SW 1271 (cell line): ENCODE results near the gene TCTN3.
"Not testable (repeated sequence)": the region's sequence is repeated elsewhere in the genome, so short reads cannot be mapped to it uniquely, and the experiment has no call there.

Experiments used
- DNase-seq, 2 experiments: peaks; one replicate each; lab custom pipeline; 2025; lab: John Stamatoyannopoulos, UW

TCTN3 gene

DNA sequence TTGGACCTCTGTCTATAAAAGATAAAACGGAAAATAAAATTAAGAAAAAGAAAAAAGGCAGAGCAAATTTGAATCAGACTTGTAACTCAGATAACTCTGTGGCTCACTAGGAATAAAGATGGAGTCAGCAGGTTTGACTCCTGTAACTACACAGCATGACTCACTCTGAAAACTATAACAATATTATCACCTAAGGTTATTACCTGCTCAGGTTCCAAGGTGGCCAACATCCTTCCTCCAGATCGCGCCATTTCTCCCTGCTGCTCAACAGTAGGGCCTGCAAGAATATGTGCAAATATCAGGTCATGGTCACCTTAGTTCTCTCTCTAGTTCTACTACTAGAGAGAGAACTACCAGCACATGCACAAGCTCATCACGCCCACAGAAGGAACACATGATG is 67.2 kb downstream of the TCTN3 start:
- no peak for DNase-seq

DNA sequence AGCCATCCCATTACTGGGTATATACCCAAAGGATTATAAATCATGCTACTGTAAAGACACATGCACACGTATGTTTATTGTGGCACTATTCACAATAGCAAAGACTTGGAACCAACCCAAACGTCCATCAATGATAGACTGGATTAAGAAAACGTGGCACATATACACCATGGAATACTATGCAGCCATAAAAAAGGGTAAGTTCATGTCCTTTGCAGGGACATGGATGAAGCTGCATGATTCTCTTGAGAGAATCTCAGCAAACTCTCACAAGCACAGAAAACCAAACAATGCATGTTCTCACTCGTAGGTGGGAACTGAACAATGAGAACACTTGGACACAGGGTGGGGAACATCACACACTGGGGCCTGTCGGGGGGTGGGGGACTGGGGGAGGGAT is 73.3 kb downstream of the TCTN3 start:
- not testable (repeated sequence) for DNase-seq

DNA sequence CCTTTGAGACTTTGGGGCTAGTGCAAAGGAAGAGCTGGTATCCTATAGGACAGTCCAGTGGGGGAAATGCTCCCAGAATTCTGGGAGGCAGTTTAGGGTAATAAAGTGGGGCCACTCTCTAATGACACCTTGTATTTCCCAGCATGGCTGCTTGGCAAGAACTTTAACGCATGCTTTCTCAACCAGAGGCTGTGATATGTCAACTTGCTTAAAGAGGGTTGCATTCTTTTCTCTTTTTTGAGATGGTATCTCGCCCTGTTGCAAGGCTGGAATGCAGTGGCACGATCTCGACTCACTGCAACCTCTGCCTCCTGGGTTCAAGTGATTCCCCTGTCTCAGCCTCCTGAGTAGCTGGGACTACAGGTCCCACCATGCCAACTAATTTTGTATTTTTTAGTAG is 75.6 kb downstream of the TCTN3 start:
- no peak for DNase-seq

DNA sequence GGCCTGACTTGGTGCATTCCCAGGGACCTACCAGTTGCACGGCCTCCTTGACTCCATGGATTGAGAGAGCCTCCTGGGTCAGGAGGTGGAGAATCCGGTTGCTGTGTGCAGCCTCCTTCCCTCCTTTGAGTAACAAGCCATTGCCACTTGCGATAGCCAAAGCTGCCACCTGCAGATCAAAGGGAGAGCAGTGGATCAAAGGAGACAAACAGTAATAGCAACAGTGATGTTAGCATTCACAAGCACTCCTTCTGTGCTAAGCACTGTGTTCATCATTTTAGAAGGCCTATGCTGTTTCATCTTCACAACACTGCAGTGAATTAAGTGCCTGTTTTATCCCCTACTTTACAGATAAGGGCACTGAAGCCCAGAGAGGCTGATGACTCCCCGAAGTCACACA is 77.3 kb downstream of the TCTN3 start:
- no peak for DNase-seq
